Stimulated activated CD8-positive, alpha-beta memory T cell treated with anti-CD3 and anti-CD28 coated beads, Interleukin-12 subunit alpha, Interleukin-12 subunit beta, amount 100 ng/mL, for 1 hour (primary cell): ENCODE results near the gene SLC17A2.

Source experiments
- DNase-seq: peaks from one replicate; pipeline ENCODE4 v3.0.0-alpha.2; 2020; ENCODE audit warnings: low read depth

Gene SLC17A2

DNA sequence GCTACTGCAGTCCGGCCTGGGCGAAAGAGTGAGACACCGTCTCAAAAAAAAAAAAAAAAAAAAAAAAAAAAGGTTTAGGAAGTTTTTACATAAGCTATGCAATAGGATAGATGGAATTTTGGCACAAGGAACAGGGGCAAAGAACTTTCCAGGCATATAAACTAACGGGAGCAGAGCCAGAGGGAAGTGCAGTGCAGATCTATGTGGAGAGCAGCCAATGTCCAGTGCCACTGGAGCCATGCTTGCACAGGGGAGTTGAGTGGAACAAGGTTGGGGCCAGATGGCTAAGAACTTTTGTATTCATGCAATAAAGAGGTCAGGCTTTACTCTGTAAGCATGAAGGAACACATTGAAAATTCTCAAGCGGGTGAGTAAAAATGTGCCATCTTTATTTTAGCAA is 10.8 kb downstream of the SLC17A2 start:
- DNase-seq = no peak

DNA sequence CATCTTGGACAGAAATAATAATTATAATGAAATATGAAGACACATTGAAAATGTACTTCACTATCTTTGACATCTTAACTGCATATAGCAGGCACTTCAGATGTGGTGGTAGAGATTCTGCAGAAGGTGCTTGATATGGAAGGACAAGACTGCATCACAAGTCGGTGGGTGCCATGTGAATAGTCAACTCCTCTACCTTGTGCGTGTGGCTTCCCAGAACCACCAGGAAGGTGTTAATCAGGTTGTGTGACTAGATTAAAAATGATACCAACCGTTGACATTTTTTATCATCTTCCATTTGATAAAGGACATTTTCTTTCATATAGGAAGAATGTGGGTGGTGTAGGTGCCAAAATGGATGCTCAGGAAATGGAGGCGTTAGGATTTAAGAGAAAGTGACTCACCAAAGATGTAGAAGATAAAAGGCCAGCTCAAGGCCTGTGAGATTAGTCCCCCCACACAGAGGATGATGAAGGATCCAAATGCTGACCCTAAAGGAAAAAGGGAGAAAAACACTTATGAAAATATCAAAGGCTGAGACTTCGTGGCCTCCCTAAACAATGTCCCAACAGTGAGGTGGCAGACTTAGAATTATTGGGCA is 12.3 kb downstream of the SLC17A2 start:
- DNase-seq = no peak

DNA sequence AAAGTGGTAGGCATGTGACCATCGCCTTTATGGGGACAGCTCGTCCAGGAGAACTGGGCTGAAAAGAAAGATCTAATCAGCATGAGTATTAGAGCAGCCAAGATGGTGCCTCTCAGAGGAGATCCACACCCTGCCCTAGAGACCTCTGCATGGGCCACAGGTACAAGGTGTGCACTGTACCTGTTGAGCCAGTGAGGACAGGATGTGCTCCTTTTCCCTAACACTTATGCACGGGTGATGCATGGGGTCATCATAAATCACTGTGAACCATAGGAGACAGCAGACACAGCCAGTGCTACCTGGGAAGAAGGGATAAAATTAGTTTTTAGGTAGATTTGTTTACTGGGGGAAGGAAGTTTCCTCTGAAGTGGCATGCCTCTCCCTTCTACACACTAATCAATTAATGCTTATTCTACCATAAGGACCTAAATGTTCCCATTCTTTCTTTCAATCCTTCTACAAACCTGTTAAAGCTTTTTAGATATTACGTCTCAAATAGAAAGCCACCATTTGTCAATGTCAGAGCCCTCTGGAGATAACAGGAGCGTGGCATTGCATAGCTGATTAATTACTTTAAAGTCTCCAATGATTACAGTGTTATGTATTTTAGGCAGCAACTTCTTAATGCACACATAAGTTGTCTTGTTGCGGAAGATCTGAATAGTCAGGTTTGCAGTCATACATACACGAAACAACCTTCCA is 13.6 kb downstream of the SLC17A2 start:
- DNase-seq = no peak

DNA sequence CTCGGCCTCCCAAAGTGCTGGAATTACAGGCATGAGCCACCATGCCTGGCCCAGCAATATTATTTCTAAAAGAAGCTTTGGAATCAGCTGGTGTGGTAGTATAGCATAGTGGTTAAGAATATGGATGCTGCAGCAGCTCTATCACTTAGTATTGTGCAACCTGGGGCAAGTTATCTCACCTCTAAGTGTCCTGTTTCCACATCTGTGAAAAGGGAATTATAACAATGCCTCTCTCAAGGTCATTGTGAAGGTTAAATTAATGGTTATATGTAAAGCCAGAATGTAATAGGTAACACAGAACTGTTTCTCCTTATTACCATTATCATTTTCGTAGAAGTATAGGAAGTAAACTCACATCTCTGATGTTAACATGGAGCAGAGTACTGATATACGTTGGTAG is 14.2 kb downstream of the SLC17A2 start:
- DNase-seq = no peak

GRCh38 chr6:25913741-25914140 is 16.8 kb downstream of the SLC17A2 start:
- no peak for DNase-seq

DNA sequence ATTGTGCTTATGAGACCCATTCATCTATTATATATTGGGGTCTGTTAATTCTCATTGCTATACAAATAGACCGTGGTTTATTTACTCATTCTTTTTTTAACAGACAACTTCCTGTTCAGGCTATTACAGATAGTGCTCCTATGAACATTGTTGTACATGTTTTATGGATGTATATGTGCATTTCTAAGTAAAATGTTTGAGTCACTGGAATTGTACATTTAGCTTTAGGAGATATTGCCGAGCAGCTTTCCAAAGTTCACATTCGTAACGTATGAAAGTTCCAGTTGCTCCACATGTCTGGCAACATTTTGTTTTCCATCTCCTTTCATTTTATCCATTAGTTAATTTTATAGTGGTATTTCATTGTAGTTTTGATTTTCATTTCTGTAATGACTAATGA is 19.1 kb downstream of the SLC17A2 start:
- DNase-seq = no peak

DNA sequence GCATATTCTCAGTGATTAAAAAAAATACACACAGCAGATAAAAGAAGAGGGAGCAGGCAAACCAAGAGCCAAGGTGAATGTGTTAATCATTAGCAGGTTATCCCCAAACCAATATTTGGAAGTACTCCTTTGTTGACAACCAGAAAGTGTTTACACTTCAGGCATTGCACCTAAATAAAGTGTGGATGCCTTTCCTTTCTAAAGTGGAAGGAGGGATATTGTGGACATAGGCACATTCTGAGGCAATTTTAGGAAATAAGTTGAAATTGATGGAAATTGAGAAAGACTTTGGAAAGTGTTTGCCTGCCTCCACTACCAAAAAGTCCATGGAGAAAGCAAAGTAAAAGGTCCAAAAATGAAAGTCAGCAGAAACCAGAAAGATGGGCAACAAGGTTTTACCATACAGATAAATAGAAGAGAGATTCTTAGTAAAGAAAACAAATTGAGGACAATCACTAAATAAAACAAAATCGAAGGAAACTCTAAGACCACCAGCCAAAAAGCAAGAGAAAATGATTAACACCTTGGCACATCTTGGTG is 22.9 kb downstream of the SLC17A2 start:
- no peak for DNase-seq

GRCh38 chr6:25903467-25904099 is 26.9 kb downstream of the SLC17A2 start:
- no peak for DNase-seq

GRCh38 chr6:25902071-25902470 is 28.4 kb downstream of the SLC17A2 start:
- DNase-seq = no peak

DNA sequence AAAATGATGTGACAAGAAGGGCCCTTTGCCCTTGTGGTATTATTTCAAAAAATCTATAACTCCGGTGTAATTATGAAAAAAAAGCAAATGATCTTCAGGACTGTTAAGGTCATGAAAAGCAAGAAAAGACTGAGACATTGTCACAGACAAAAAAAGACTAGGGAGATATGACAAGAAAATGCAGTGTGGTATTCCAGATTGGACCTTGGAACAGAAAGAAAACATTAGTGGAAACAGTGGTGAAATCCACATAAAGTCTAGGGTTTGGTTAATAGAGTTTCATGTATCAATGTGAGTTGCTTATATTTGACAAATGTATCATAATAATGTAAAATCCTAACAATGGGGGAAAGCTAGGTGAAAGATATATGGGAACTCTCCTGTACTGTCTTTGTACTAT is 29.6 kb downstream of the SLC17A2 start:
- no peak for DNase-seq

DNA sequence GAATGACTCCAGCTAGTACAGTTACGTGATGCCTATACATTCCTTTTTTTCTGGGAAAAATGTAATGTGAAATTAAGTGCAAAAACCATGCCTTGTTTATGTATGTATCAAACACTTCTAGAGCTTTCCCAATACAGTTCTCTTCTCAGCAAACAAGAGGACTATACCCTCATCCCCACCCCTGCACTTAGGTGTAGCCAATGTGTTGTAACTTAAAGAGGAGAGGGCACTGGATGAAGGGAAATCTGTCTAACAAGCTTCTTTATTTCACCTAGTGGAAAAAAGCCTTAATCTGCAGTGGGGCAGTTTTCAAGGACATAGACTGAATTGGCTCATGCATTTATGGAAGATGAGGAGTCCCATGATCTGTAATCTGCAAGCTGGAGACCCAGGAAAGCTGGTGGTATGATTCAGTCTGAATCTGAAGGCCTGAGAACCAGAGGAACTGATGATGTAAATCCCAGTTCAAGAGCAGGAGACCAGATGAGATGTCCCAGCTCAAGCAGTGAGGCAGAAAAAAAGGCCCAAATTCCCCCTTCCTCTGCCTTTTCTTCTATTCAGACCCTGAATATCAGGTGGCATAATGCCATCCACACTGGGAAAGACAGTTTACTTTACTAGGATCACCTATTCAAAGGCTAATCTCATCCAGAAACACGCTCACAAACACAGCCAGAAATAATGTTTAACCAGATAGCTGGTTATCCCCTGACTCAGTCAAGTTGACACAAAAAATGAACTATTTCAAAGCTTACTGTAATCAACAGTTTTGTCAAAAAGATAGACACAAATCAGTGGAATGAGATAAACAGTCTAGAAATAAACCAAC is 30.7 kb downstream of the SLC17A2 start:
- no peak for DNase-seq

GRCh38 chr6:25899123-25899522 is 31.4 kb downstream of the SLC17A2 start:
- no peak for DNase-seq

GRCh38 chr6:25898289-25898977 is 32.1 kb downstream of the SLC17A2 start:
- no peak for DNase-seq

- DNase-seq = no peak
Measured at GRCh38 chr6:25896252-25896651, 34.2 kb downstream of the SLC17A2 start.

GRCh38 chr6:25895771-25896170 is 34.7 kb downstream of the SLC17A2 start:
- no peak for DNase-seq

DNA sequence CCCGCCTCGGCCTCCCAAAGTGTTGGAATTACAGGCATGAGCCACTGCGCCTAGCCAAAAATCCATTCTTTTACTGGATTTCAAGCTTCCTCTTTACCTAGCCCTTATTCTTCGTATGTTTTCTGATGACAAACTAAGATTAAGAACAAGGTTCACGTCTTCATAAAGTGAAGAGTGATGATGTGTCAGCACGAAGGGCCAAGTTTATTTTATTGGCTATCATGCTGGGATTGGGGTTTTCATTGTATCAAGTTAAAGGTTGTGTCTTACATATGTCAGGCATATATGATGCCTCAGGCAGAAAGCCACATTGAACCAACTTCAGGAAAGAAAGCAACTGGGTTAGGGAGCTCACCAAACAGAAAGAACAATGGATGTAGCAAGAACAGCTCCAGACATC is 36.7 kb downstream of the SLC17A2 start:
- DNase-seq = no peak

DNA sequence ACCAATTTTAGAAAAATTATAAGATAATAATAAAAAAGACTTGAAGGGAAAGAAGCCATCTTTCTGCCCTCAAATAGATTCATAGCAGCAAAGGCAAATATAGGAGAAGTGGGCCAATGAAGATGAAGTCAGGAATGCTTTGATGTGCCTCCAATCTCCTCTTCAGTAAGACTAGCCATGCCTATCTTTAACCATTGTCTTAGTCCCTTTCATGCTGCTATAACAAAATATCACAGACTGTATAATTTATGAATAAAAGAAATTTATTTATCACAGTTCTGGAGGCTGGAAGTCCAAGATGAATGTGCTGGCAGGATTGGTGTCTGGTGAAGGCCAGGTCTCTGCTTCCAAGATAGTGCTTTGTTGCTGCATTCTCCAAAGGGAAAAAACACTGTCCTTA is 37.6 kb downstream of the SLC17A2 start:
- DNase-seq = no peak

DNA sequence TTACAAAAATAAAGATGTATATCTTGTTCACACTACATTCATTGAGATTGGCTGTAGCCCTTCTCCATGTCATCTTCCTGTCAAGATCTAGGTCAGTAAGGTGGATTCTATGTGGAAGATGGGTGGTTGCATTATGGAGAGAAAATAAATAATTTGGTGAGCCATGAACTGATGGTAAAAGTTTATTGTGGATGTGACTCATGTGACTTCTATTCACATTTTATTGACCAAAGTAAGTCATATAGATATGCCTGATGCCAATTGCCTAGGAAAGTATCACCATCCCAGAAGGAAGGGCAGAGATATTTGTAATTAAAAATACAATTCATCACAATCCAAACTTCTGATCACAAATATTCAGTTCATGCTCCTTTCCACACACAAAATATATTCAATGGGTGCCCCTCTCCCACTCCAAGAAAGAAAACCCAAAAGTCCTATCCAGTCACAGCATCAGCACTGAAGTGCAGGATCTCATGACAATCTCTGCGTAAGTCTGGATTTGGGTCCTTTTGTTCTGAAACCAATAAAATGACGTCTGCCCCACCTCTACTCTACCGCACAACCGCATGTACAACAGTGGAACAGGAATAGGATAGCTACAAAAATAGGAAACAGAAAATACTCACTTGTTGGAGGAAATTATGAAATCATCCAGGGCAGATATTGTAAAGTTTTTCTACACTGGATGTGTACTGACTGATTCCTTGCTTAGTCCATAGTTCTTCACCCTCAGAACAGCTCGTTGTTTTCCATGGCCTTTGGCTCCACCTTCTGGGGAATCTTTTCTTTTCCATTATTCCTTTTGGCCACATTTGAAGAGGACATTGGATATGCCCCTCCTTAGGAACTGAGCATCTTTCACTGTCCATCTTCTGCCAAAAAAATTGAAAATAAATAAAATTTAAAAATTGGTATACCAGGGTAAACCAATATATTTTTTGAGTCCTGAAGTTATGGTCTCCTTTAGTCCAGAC is 40.3 kb downstream of the SLC17A2 start:
- no peak for DNase-seq

GRCh38 chr6:25888626-25889025 is 41.9 kb downstream of the SLC17A2 start:
- no peak for DNase-seq

DNA sequence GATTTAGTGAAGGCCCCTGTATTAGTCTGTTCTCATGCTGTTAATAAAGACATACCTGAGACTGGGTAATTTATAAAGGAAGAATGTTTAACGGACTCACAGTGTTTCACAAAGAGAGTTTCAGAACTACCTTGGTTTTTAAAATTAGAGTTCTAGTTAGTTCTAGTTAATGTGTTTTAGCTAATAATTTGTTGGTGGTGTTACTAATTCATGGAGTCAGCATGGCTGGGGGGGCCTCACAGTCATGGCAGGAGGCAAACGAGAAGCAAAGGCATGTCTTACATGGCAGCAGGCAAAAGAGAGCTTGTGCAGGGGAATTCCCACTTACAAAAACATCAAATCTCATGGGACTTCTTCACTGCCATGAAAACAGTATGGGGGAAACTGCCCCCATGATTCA is 44.4 kb downstream of the SLC17A2 start:
- no peak for DNase-seq

DNA sequence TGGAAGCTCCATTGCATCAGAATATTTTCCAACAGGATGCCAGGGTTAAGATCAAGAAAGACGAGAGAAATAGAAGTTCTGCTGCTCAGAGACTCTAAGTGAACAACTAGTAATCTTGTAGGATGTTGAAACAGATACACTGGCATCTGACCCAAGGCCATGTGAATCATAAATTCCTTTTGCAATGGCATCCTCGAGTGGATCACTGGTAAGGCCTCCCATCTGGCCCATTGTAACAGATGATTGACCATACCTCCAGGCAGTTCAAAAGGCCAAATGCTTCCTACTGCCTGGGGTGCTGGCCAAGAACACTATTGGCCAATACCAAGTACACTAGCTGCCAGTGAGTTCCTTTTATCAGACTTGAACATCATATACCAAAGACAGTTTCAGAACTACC is 46.5 kb downstream of the SLC17A2 start:
- DNase-seq = no peak
